OCI-LY7 (cell line): Measurements from ENCODE around the gene STK33.

Source experiments
- CTCF ChIP-seq: fragments of 200-600 bp; sonication (generic); conservative IDR thresholded peaks from 2 replicates; pipeline ENCODE4 v1.5.1; 2014; ENCODE audit warnings: mild to moderate bottlenecking, antibody characterized with exemption, low read length, moderate library complexity, mixed read lengths
- EZH2phosphoT487 ChIP-seq: fragments of 200-600 bp; sonication (generic); IDR thresholded peaks from 2 replicates; pipeline ENCODE4 v1.6.1; 2018; ENCODE audit warnings: low read depth, borderline replicate concordance, mild to moderate bottlenecking, mixed run types, antibody characterized with exemption, low read length, moderate library complexity, mixed read lengths

GRCh38 chr11:8584082-8584481 lies 9.9 kb downstream of the STK33 start:
- TF ChIP-seq CTCF, result no peak
- no peak for TF ChIP-seq EZH2phosphoT487
